ENCODE results near the gene IFITM5. TPM values are rescaled to one million over a fixed set of nuclear protein-coding genes. Genes with fewer than 3 reads are reported as not detected.

Gene IFITM5
- total RNA-seq, 1 experiment from 2014 or later, result not detected

DNA sequence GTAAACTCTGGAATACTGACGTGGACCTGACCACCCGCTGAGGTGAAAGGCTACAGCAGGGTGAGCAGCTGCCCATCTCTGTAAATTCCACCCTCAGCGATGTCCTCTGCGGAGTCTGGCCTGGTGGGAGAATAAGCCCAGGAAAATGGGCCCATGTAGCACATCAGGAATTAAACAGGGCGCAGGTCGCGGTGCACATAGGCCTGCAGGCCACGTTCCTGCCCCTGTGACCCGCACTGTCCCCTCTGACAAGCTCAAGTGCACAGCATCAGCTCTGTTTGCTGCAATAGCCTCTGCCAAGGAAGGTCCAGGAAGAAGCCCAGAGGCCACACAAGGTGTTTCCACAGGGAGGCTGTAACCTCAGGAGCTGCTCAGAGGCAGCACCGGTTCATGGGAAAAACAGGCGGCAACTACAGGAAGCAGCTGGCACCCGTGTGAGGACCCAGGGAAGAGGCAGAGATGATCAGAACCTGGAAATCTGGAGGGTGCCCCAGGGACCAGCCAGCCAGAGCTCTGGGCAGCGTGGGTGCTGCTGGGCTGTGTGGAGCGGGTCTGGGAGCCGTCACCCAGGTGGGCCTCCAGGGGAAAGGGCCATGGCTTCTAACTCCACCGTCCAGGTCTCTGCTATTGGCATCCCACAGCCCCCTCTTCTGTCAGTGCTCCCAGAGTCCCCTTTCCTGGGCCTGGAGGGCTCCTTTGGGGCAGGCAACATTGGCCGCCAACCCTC is 7.5 kb upstream of the IFITM5 start (continued):
- TF ChIP-seq, protein P1, sequence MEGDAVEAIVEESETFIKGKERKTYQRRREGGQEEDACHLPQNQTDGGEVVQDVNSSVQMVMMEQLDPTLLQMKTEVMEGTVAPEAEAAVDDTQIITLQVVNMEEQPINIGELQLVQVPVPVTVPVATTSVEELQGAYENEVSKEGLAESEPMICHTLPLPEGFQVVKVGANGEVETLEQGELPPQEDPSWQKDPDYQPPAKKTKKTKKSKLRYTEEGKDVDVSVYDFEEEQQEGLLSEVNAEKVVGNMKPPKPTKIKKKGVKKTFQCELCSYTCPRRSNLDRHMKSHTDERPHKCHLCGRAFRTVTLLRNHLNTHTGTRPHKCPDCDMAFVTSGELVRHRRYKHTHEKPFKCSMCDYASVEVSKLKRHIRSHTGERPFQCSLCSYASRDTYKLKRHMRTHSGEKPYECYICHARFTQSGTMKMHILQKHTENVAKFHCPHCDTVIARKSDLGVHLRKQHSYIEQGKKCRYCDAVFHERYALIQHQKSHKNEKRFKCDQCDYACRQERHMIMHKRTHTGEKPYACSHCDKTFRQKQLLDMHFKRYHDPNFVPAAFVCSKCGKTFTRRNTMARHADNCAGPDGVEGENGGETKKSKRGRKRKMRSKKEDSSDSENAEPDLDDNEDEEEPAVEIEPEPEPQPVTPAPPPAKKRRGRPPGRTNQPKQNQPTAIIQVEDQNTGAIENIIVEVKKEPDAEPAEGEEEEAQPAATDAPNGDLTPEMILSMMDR (IDR thresholded peaks at IDR 0.05), result no peak

DNA sequence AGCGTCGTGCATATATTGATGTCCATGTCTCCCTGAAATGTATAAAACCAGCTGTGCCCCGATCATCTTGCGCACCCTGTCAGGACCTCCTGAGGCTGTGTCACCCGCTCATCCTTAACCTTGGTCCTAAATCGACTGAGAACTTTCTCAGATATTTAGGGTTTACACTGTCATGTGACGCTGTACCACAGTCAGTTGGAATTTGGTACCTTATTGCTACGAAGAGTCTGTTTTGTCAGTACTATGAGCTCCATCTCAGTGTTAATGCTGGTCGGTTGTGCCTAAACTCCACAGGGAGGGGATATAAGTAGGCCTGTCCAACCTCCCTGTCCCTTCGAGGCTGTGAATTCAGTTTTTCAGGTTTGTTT is 6.5 kb upstream of the IFITM5 start:
- H3K27ac ChIP-seq (ENCODE audit: low read length), result peak overlapping the region; percentile 90
- intact Hi-C loops (cut with micrococcal nuclease; ENCODE audit: unreplicated experiment) (loop anchor here (5.0 kb wide), 1 partner anchor 51 kb away; no protein-coding TSS in a partner anchor), in situ Hi-C loops (cut with HindIII; ENCODE audit: low pct_unique_long_range_greater_than_20kb, low sequenced_read_pairs) (no loop called here)
- ChIA-PET POLR2A (interaction anchor here (2.0 kb wide), 1 partner anchor 50 kb away, joined by 5 read pairs; no protein-coding TSS in a partner anchor), CTCF (interaction anchor here (0.6 to 1.2 kb wide), 3 partner anchors 53 to 101 kb away, joined by 3 to 4 read pairs (median 3); no protein-coding TSS in a partner anchor)
- no peaks in the 10 kb centered on the region for H3K27me3 ChIP-seq (ENCODE audit: control insufficient read depth, insufficient read depth, low read length)
- H3K36me3 ChIP-seq (ENCODE audit: control insufficient read depth, insufficient read depth, low read length), result no peaks in the 10 kb centered on the region
- no peak for ATAC-seq
- H3K4me1 ChIP-seq (ENCODE audit: control insufficient read depth, insufficient read depth, low read length), result peaks cover 43% of the 10 kb centered on the region
- DNase-seq (ENCODE audit: low read depth, low spot score), result no peak
- TF ChIP-seq, protein P1 (IDR thresholded peaks at IDR 0.05), result no peak
- no peak for TF ChIP-seq TCF7L2 (IDR thresholded peaks at IDR 0.05; ENCODE audit: low read depth, low read length)
- no peak for TF ChIP-seq POLR2AphosphoS5 (IDR thresholded peaks at IDR 0.05; ENCODE audit: low read depth, low read length)
- no peak for TF ChIP-seq SIN3A (IDR thresholded peaks at IDR 0.05; ENCODE audit: borderline replicate concordance, insufficient read depth, low read depth, low read length)
- TF ChIP-seq, protein P2, sequence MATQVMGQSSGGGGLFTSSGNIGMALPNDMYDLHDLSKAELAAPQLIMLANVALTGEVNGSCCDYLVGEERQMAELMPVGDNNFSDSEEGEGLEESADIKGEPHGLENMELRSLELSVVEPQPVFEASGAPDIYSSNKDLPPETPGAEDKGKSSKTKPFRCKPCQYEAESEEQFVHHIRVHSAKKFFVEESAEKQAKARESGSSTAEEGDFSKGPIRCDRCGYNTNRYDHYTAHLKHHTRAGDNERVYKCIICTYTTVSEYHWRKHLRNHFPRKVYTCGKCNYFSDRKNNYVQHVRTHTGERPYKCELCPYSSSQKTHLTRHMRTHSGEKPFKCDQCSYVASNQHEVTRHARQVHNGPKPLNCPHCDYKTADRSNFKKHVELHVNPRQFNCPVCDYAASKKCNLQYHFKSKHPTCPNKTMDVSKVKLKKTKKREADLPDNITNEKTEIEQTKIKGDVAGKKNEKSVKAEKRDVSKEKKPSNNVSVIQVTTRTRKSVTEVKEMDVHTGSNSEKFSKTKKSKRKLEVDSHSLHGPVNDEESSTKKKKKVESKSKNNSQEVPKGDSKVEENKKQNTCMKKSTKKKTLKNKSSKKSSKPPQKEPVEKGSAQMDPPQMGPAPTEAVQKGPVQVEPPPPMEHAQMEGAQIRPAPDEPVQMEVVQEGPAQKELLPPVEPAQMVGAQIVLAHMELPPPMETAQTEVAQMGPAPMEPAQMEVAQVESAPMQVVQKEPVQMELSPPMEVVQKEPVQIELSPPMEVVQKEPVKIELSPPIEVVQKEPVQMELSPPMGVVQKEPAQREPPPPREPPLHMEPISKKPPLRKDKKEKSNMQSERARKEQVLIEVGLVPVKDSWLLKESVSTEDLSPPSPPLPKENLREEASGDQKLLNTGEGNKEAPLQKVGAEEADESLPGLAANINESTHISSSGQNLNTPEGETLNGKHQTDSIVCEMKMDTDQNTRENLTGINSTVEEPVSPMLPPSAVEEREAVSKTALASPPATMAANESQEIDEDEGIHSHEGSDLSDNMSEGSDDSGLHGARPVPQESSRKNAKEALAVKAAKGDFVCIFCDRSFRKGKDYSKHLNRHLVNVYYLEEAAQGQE (IDR thresholded peaks at IDR 0.05; ENCODE audit: insufficient read depth in 1 of 2, low read depth in 2 of 2, low read length in 1 of 2), result no peak
- no peak overlapping the region for H3K4me3 ChIP-seq (ENCODE audit: low read depth in 2 of 2, low read length in 2 of 2)
- no peaks in the 10 kb centered on the region for H3K9me3 ChIP-seq (ENCODE audit: control insufficient read depth, insufficient read depth, low read depth, low read length)
- BruUV-seq (replicated peaks), result no TSS peak
